ENCODE data around the gene IRF2.

- TF ChIP-seq CTCF (IDR thresholded peaks at IDR 0.05), result no peak
- TF ChIP-seq EZH2 (IDR thresholded peaks at IDR 0.05; ENCODE audit: borderline replicate concordance, insufficient read depth, low read depth, low read length, poor library complexity, severe bottlenecking), result no peak
These were observed 78.9 kb downstream of the IRF2 start for GRCh38 chr4:184395451-184395917.
